ENCODE results near the gene AGAP1.

The AGAP1 gene

DNA sequence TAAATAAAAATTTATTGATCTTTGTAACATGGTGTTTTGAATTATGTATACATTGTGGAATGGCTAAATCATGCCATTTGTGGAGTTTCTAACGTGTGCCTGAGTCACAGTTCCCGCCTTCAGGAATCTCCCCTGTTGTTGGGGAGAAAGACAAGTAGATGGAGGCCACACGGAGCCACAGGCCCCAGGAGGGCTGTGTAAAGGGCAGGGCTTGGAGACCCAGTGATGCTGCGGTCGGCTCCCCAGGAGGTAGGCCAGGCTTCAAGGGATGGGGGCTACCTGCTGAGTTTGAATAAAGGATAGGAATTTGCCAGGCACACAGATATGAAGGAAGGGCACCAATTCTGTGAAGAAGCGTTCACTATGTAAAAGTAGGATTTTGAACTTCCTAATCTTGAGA lies 417.3 kb downstream of the AGAP1 start:
- no peak for TF ChIP-seq SIN3A (IDR thresholded peaks at IDR 0.05; ENCODE audit: borderline replicate concordance, insufficient read depth, low read length)
- TF ChIP-seq TAF1 (IDR thresholded peaks at IDR 0.05; ENCODE audit: borderline replicate concordance, insufficient read depth, low read length), result no peak
- TF ChIP-seq FOXP2 (optimal IDR thresholded peaks at IDR 0.05; ENCODE audit: borderline replicate concordance, extremely low read depth, extremely low read length, insufficient read depth), result no peak

DNA sequence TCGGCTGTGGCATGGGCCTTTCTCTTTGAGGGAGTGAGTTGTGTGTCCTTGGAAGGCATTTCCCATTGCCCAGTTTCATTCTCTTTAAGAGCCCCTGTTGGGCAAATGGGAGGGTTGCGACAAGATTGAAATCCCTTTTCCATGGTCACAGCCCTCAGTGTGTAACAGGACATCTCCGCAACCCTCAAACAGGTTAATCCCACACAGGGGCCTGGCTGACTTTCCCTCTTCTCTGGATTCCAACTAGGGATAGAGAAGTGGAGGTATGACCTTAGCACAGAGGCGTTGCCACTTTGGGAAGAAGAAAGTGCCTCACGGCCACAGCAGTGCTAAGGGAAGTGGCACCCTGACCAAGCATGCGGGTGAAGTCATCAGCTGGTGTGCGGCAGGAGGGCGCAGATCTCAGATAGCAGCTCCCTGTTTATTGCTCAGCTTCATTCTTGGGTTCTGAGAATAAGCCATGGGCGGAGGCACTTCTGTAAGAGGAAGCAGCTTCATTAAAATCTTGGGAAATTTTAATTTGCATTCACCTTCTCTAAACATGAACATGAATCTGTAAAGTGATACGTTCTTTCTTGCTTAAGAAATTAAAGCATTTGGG lies 417.9 kb downstream of the AGAP1 start:
- TF ChIP-seq FOXP2 (optimal IDR thresholded peaks at IDR 0.05; ENCODE audit: borderline replicate concordance, extremely low read depth, extremely low read length, insufficient read depth) (no peak), SIN3A (IDR thresholded peaks at IDR 0.05; ENCODE audit: borderline replicate concordance, insufficient read depth, low read length) (no peak), POLR2AphosphoS5 (IDR thresholded peaks at IDR 0.05; ENCODE audit: low read depth, low read length) (no peak)
- TF ChIP-seq, protein P1, sequence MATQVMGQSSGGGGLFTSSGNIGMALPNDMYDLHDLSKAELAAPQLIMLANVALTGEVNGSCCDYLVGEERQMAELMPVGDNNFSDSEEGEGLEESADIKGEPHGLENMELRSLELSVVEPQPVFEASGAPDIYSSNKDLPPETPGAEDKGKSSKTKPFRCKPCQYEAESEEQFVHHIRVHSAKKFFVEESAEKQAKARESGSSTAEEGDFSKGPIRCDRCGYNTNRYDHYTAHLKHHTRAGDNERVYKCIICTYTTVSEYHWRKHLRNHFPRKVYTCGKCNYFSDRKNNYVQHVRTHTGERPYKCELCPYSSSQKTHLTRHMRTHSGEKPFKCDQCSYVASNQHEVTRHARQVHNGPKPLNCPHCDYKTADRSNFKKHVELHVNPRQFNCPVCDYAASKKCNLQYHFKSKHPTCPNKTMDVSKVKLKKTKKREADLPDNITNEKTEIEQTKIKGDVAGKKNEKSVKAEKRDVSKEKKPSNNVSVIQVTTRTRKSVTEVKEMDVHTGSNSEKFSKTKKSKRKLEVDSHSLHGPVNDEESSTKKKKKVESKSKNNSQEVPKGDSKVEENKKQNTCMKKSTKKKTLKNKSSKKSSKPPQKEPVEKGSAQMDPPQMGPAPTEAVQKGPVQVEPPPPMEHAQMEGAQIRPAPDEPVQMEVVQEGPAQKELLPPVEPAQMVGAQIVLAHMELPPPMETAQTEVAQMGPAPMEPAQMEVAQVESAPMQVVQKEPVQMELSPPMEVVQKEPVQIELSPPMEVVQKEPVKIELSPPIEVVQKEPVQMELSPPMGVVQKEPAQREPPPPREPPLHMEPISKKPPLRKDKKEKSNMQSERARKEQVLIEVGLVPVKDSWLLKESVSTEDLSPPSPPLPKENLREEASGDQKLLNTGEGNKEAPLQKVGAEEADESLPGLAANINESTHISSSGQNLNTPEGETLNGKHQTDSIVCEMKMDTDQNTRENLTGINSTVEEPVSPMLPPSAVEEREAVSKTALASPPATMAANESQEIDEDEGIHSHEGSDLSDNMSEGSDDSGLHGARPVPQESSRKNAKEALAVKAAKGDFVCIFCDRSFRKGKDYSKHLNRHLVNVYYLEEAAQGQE (IDR thresholded peaks at IDR 0.05; ENCODE audit: insufficient read depth in 1 of 2, low read depth in 2 of 2, low read length in 2 of 2), result no peak

DNA sequence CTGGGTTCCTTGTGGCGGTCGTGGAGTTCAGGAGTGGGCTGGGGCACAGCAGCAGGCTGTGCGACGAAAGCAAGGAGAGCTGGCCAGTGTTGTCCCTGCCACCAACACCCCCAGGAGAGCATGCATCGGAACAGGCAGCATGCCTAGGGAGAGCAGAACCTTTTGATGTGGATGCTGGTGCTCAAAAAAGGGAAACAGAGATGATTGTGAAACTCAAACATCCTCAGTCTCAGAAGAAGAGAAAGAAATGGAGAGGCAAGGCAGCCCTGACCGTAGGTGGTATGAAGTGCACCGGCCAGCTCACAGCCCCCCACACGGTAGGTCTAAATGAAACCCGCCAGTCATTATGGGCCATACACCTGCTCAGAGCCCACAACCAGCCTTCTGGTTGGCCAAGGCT lies 420.9 kb downstream of the AGAP1 start:
- TF ChIP-seq SIN3A (IDR thresholded peaks at IDR 0.05; ENCODE audit: borderline replicate concordance, insufficient read depth, low read length) (no peak), TAF1 (IDR thresholded peaks at IDR 0.05; ENCODE audit: borderline replicate concordance, insufficient read depth, low read length) (no peak), POLR2AphosphoS5 (IDR thresholded peaks at IDR 0.05; ENCODE audit: low read depth, low read length) (no peak), FOXP2 (optimal IDR thresholded peaks at IDR 0.05; ENCODE audit: borderline replicate concordance, extremely low read depth, extremely low read length, insufficient read depth) (no peak)
- TF ChIP-seq, protein P1 (IDR thresholded peaks at IDR 0.05; ENCODE audit: insufficient read depth in 1 of 2, low read depth in 2 of 2, low read length in 2 of 2), result no peak

DNA sequence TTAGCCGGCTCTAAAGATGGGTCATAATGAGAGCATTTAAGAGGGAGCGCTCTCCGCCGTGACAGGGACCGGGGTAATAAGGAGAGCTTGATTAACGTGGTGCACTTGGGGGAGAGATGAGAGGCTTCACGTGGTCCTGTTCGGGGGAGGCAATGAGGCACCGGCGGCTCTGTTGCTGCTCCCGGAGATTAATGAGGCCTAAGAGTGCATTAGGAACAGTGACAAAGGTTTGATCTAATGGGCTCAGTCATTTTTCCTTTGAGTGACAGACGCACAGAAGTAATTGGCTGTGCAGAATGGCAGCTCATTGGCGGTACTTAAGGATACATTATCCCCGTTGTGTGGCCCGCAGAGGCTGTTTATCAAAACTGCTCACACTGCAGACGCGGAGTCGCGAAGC lies 423.7 kb downstream of the AGAP1 start:
- TF ChIP-seq, protein P1 (IDR thresholded peaks at IDR 0.05; ENCODE audit: insufficient read depth in 1 of 2, low read depth in 2 of 2, low read length in 2 of 2), result no peak
- TF ChIP-seq TAF1 (IDR thresholded peaks at IDR 0.05; ENCODE audit: borderline replicate concordance, insufficient read depth, low read length) (no peak), FOXP2 (optimal IDR thresholded peaks at IDR 0.05; ENCODE audit: borderline replicate concordance, extremely low read depth, extremely low read length, insufficient read depth) (no peak), SIN3A (IDR thresholded peaks at IDR 0.05; ENCODE audit: borderline replicate concordance, insufficient read depth, low read length) (no peak), POLR2AphosphoS5 (IDR thresholded peaks at IDR 0.05; ENCODE audit: low read depth, low read length) (no peak)

DNA sequence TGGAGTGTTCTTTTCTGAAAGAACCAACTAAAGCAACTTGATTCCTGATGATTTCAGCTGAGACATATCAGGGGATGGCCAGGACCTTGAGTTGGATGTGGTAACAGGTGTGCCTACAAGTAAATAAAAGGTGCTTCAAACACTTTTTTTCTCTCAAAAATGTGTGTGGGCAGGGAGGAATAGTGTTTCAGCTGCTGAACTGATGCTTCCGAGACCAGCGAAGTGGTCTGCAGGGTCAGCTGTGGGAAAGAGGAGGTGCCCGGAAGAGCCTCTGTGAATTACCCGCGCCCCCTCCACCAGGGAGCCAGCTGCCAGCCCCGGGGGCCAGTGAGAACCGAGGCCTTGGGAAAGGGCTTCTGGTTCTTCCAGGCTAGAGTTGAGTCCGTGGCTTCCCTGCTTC lies 425.0 kb downstream of the AGAP1 start:
- TF ChIP-seq FOXP2 (optimal IDR thresholded peaks at IDR 0.05; ENCODE audit: borderline replicate concordance, extremely low read depth, extremely low read length, insufficient read depth), result no peak
- TF ChIP-seq TAF1 (IDR thresholded peaks at IDR 0.05; ENCODE audit: borderline replicate concordance, insufficient read depth, low read length), result no peak
- TF ChIP-seq SIN3A (IDR thresholded peaks at IDR 0.05; ENCODE audit: borderline replicate concordance, insufficient read depth, low read length), result no peak
- TF ChIP-seq POLR2AphosphoS5 (IDR thresholded peaks at IDR 0.05; ENCODE audit: low read depth, low read length), result no peak

DNA sequence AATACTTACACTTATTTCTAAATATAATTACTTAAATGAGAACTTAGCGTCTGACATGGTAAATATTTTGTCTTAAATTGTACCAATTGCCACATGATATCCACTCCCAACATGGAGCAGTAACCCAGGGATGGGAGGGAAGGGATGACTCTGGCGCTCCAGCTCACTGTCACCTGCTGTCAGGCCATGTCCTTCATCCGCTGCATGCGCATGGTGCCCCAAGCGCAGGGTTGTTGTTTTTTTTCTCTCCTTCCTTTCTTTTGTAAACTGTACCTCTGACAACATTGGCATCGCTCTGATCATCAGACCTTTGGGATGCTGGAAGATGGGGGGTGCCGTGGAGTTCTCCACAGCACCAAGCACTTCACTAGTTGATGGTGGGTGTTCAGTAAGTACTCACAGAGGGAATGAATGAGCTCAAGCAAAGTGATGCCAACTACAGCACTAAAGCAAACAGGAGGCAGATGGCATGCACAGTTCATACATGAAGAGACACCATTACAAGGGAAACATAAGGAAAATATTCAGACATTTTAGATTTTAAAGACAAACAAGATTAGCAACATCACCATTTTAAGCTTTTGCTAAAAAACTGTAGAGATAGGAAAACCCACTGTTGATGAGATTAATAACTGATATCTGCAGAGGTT lies 426.5 kb downstream of the AGAP1 start:
- TF ChIP-seq FOXP2 (optimal IDR thresholded peaks at IDR 0.05; ENCODE audit: borderline replicate concordance, extremely low read depth, extremely low read length, insufficient read depth), result no peak
- TF ChIP-seq TAF1 (IDR thresholded peaks at IDR 0.05; ENCODE audit: borderline replicate concordance, insufficient read depth, low read length), result no peak
- no peak for TF ChIP-seq POLR2AphosphoS5 (IDR thresholded peaks at IDR 0.05; ENCODE audit: low read depth, low read length)
- no peak for TF ChIP-seq SIN3A (IDR thresholded peaks at IDR 0.05; ENCODE audit: borderline replicate concordance, insufficient read depth, low read length)
- TF ChIP-seq, protein P1 (IDR thresholded peaks at IDR 0.05; ENCODE audit: insufficient read depth in 1 of 2, low read depth in 2 of 2, low read length in 2 of 2), result no peak
